H1 (cell line): ENCODE data around the gene USP10. TPM values are rescaled to one million over a fixed set of nuclear protein-coding genes. Genes with fewer than 3 reads are reported as not detected.
A peak's percentile ranks its signal among the peaks of the same experiment; 100 is the strongest.

Experiments
- CTCF ChIA-PET: fragments of 300-600 bp; sonication (Branson Sonifier 250); formaldehyde crosslinking; loops from one replicate; lab custom pipeline; 2021; ENCODE audit not compliant: partially characterized antibody; lab: Charles Lee
- POLR2A ChIA-PET: fragments of 300-600 bp; sonication (Branson Sonifier 250); formaldehyde crosslinking; loops from one replicate; lab custom pipeline; 2021; ENCODE audit warnings: inconsistent platforms; ENCODE audit not compliant: partially characterized antibody; lab: Charles Lee
- DNase-seq, 2 experiments: peaks; one replicate each; pipeline versions ENCODE4 v3.0.0 to v3.0.0-alpha.2; 2010 to 2022; ENCODE audit warnings: low spot score in 2 of 2, low read depth in 1 of 2, mixed read lengths in 1 of 2
- FAIRE-seq: peaks from 2 replicates; lab custom pipeline; 2011; peaks lifted over from hg19 to GRCh38; lab: Jason Lieb, UNC
- H2AFZ ChIP-seq: 2 replicates; pipeline ENCODE4 v1.8.1; 2012; ENCODE audit warnings: low read length, inconsistent platforms
- H2AK5ac ChIP-seq: 2 replicates; pipeline ENCODE4 v1.6.1; 2013; ENCODE audit warnings: low read depth, low read length
- H2BK120ac ChIP-seq: replicated peaks from 2 replicates; pipeline ENCODE3; 2013; ENCODE audit warnings: low read depth, low read length, inconsistent platforms
- H2BK12ac ChIP-seq: 2 replicates; pipeline ENCODE4 v1.6.1; 2013; ENCODE audit warnings: low read depth, low read length
- H2BK15ac ChIP-seq: 2 replicates; pipeline ENCODE4 v1.6.1; 2013; ENCODE audit warnings: low read length
- H2BK20ac ChIP-seq: 2 replicates; pipeline ENCODE4 v1.6.1; 2013; ENCODE audit warnings: low read length
- H2BK5ac ChIP-seq: 2 replicates; pipeline ENCODE4 v1.6.1; 2013; ENCODE audit warnings: low read depth, low read length
- H3K14ac ChIP-seq: 2 replicates; pipeline ENCODE4 v1.6.1; 2013; ENCODE audit warnings: inconsistent platforms; ENCODE audit not compliant: insufficient read length
- H3K18ac ChIP-seq: 2 replicates; pipeline ENCODE4 v1.6.1; 2013; ENCODE audit warnings: low read length; ENCODE audit errors: extremely low read depth
- H3K23ac ChIP-seq: 2 replicates; pipeline ENCODE4 v1.6.1; 2013; ENCODE audit warnings: inconsistent platforms; ENCODE audit not compliant: insufficient read length
- H3K23me2 ChIP-seq: 2 replicates; pipeline ENCODE4 v1.6.1; 2013; ENCODE audit warnings: low read depth, low read length
- H3K27ac ChIP-seq: 2 replicates; pipeline ENCODE4 v1.6.1; 2011; ENCODE audit warnings: low read depth, low read length, inconsistent platforms
- H3K27me3 ChIP-seq, 4 experiments: replicated peaks in 1 of 4; 1 replicate in 1 of 4; 2 replicates in 3 of 4; pipeline versions ENCODE4 v1.6.1 to v1.8.1; 2011 to 2013; ENCODE audit warnings: low read length in 3 of 4, mild to moderate bottlenecking in 3 of 4, inconsistent platforms in 2 of 4, mixed read lengths in 2 of 4, moderate library complexity in 1 of 4; ENCODE audit not compliant: control insufficient read depth in 3 of 4, insufficient read depth in 3 of 4; ENCODE audit errors: extremely low read depth in 1 of 4
- H3K36me3 ChIP-seq, 4 experiments: 2 replicates each; pipeline versions ENCODE4 v1.6.1 to v1.8.1; 2011 to 2013; ENCODE audit warnings: mild to moderate bottlenecking in 4 of 4, low read length in 3 of 4, moderate library complexity in 2 of 4, control low read depth in 1 of 4, inconsistent platforms in 1 of 4; ENCODE audit not compliant: insufficient read depth in 4 of 4, control insufficient read depth in 2 of 4
- H3K4ac ChIP-seq: replicated peaks from 2 replicates; pipeline ENCODE3; 2013; ENCODE audit warnings: low read length, low read depth, mixed read lengths, inconsistent platforms; ENCODE audit not compliant: insufficient read length
- H3K4me1 ChIP-seq, 4 experiments: replicated peaks in 1 of 4; 1 replicate in 1 of 4; 2 replicates in 3 of 4; pipeline versions ENCODE4 v1.6.1 to v1.8.1; 2011 to 2013; ENCODE audit warnings: low read length in 3 of 4, inconsistent platforms in 2 of 4, mixed read lengths in 1 of 4; ENCODE audit not compliant: insufficient read depth in 4 of 4, control insufficient read depth in 3 of 4
- H3K4me2 ChIP-seq, 2 experiments: 2 replicates each; pipeline versions ENCODE4 v1.6.1 to v1.8.1; 2011 to 2013; ENCODE audit warnings: low read depth in 2 of 2, low read length in 2 of 2, control low read depth in 1 of 2, inconsistent platforms in 1 of 2, mild to moderate bottlenecking in 1 of 2; ENCODE audit not compliant: insufficient read depth in 1 of 2
- H3K4me3 ChIP-seq, 4 experiments: fragments of 200-600, 300-600 bp in 1 of 4; sonication (generic), shearing (Covaris generic), sonication (Bioruptor Twin) in 1 of 4; 2 replicates each; pipeline versions ENCODE4 v1.5.1 to v1.8.1; 2011 to 2016; ENCODE audit warnings: low read length in 4 of 4, low read depth in 3 of 4, control low read depth in 2 of 4, inconsistent platforms in 2 of 4, mild to moderate bottlenecking in 2 of 4, mixed read lengths in 1 of 4, moderate library complexity in 1 of 4; ENCODE audit not compliant: insufficient read depth in 2 of 4; ENCODE audit errors: extremely low read depth in 1 of 4
- H3K56ac ChIP-seq: replicated peaks from 2 replicates; pipeline ENCODE3; 2013; ENCODE audit warnings: low read depth, mild to moderate bottlenecking, mixed read lengths, low read length, inconsistent platforms; ENCODE audit not compliant: insufficient read length
- H3K79me1 ChIP-seq: 2 replicates; pipeline ENCODE4 v1.6.1; 2013; ENCODE audit warnings: low read depth, low read length, control low read depth
- H3K79me2 ChIP-seq, 2 experiments: 2 replicates each; pipeline versions ENCODE4 v1.6.1 to v1.8.1; 2012 to 2013; ENCODE audit warnings: low read length in 2 of 2, mild to moderate bottlenecking in 2 of 2, inconsistent platforms in 1 of 2; ENCODE audit not compliant: insufficient read depth in 2 of 2, control insufficient read depth in 1 of 2
- H3K9ac ChIP-seq, 4 experiments: replicated peaks in 1 of 4; 1 replicate in 1 of 4; 2 replicates in 3 of 4; pipeline versions ENCODE4 v1.6.1 to v1.8.1; 2011 to 2013; ENCODE audit warnings: low read depth in 3 of 4, low read length in 3 of 4, control low read depth in 2 of 4, mild to moderate bottlenecking in 2 of 4, moderate library complexity in 2 of 4, inconsistent platforms in 1 of 4; ENCODE audit errors: extremely low read depth in 1 of 4
- H3K9me3 ChIP-seq, 2 experiments: 2 replicates each; pipeline versions ENCODE4 v1.6.1 to v1.8.1; 2012 to 2013; ENCODE audit warnings: mild to moderate bottlenecking in 2 of 2, moderate library complexity in 2 of 2, control low read depth in 1 of 2, inconsistent platforms in 1 of 2, low read depth in 1 of 2, low read length in 1 of 2, mixed read lengths in 1 of 2; ENCODE audit not compliant: insufficient read depth in 2 of 2
- H4K20me1 ChIP-seq, 2 experiments: replicated peaks in 1 of 2; 2 replicates each; pipeline versions ENCODE3 to v1.8.1; 2011 to 2013; ENCODE audit warnings: inconsistent platforms in 2 of 2, low read length in 2 of 2, mild to moderate bottlenecking in 1 of 2; ENCODE audit not compliant: insufficient read depth in 2 of 2, control insufficient read depth in 1 of 2
- H4K5ac ChIP-seq: 2 replicates; pipeline ENCODE4 v1.6.1; 2013; ENCODE audit warnings: low read length, low read depth, mixed read lengths, inconsistent platforms; ENCODE audit not compliant: insufficient read length
- H4K8ac ChIP-seq: 2 replicates; pipeline ENCODE4 v1.8.0; 2013; ENCODE audit warnings: mild to moderate bottlenecking, moderate library complexity, low read length, inconsistent platforms; ENCODE audit not compliant: insufficient read depth; ENCODE audit errors: extremely low read depth
- H4K91ac ChIP-seq: replicated peaks from 2 replicates; pipeline ENCODE3; 2013; ENCODE audit warnings: low read length, mixed read lengths, inconsistent platforms; ENCODE audit not compliant: insufficient read length
- ATF3 ChIP-seq: IDR thresholded peaks from 2 replicates; pipeline ENCODE4 v1.6.1; 2011; ENCODE audit warnings: low read depth, mild to moderate bottlenecking, low read length; ENCODE audit not compliant: insufficient read depth
- CTBP2 ChIP-seq: IDR thresholded peaks from 2 replicates; pipeline ENCODE4 v1.7.0; 2011; ENCODE audit warnings: borderline replicate concordance, mild to moderate bottlenecking, moderate library complexity, mixed read lengths, low read length; ENCODE audit not compliant: insufficient read depth, insufficient read length
- E2F6 ChIP-seq: IDR thresholded peaks from 2 replicates; pipeline ENCODE4 v1.6.1; 2012; ENCODE audit warnings: inconsistent platforms
- JUND ChIP-seq: IDR thresholded peaks from 2 replicates; pipeline ENCODE4 v1.6.1; 2011; ENCODE audit warnings: mild to moderate bottlenecking, improper control_type of control experiment, low read length
- MAX ChIP-seq: IDR thresholded peaks from 2 replicates; pipeline ENCODE4 v1.6.1; 2012; ENCODE audit warnings: inconsistent platforms
- POLR2AphosphoS5 ChIP-seq: IDR thresholded peaks from 2 replicates; pipeline ENCODE4 v1.6.1; 2011; ENCODE audit warnings: low read depth, low read length
- RNF2 ChIP-seq: fragments of 200-900, 300-1000 bp; sonication (generic); IDR thresholded peaks from 2 replicates; pipeline ENCODE4 v1.7.1; 2016; ENCODE audit warnings: borderline replicate concordance, low read depth, mild to moderate bottlenecking, antibody characterized with exemption, low read length; ENCODE audit not compliant: poor library complexity, severe bottlenecking; ENCODE audit errors: missing control alignments
- TAF1 ChIP-seq: IDR thresholded peaks from 2 replicates; pipeline ENCODE4 v1.6.1; 2011; ENCODE audit warnings: mild to moderate bottlenecking, low read depth, low read length
- TEAD4 ChIP-seq: IDR thresholded peaks from 2 replicates; pipeline ENCODE4 v1.6.1; 2012; ENCODE audit warnings: low read depth, low read length, inconsistent platforms, mixed read lengths
- USF2 ChIP-seq: IDR thresholded peaks from 2 replicates; pipeline ENCODE4 v1.6.1; 2011; ENCODE audit warnings: low read length, improper control_type of control experiment
- WGBS, 2 experiments: shearing (Covaris generic) in 1 of 2; methylation state at CpG; one replicate each; pipeline versions ENCODE4 v1.1.6 to v1.1.7; 2013 to 2015; ENCODE audit warnings: low lambda C conversion rate in 2 of 2, mixed read lengths in 2 of 2, inconsistent platforms in 1 of 2, low coverage in 1 of 2, missing lambda C conversion rate in 1 of 2; ENCODE audit not compliant: insufficient replicate concordance in 2 of 2, insufficient coverage in 1 of 2, insufficient read length in 1 of 2; ENCODE audit errors: extremely low coverage in 1 of 2, missing lambda C conversion rate in 1 of 2; 5-methylcytosine and 5-hydroxymethylcytosine counted together
- polyA plus RNA-seq, 7 experiments: library from polyadenylated mRNA; depleted of rRNA in 3 of 7; stranded (reverse) in 5 of 7; unstranded in 2 of 7; fragments of >200 nt in 5 of 7; fragments of 200-250 nt in 2 of 7; gene quantifications; 1 replicate in 5 of 7; 2 replicates in 1 of 7; 4 replicates in 1 of 7; pipeline versions ENCODE4 v1.2.1 to v1.2.3, GENCODE V29; 2011 to 2013; ENCODE audit warnings: missing spikeins in 2 of 7, mixed read lengths in 2 of 7
- total RNA-seq: library from RNA; stranded (reverse); fragmentation: NEBNext Ultra II Directional; extraction: Animal tissue kit (Norgen Biotek cat#: 25700); gene quantifications from 2 replicates; pipeline ENCODE4 v1.2.1, GENCODE V29; 2021

Gene USP10
- total and polyA plus RNA-seq, 2 of the 8 experiments (the other 6 are each of a cell fraction or from before 2014, with no cell fraction given): 171 to 195 TPM

- no peak overlapping the region for H2BK120ac ChIP-seq
- no peak for TF ChIP-seq USF2
- no peak for TF ChIP-seq POLR2AphosphoS5
- no peak for TF ChIP-seq TAF1
- TF ChIP-seq E2F6: no peak
- TF ChIP-seq CTBP2: no peak
- TF ChIP-seq ATF3: no peak
- TF ChIP-seq JUND: no peak
- TF ChIP-seq RNF2: no peak
- no peak for TF ChIP-seq TEAD4
- no peak for TF ChIP-seq MAX
These were observed 15.6 kb downstream of the USP10 start for GRCh38 chr16:84715424-84715823.

More at GRCh38 chr16:84715424-84715823, 15.6 kb downstream of the USP10 start:
- 80% methylated on average over 3 of the region's 3 CpGs; no CpG with 5 or more reads in 1 of the 2 experiments for WGBS, 2 experiments
- FAIRE-seq: no peak
- Histone ChIP-seq H2BK15ac (no peak overlapping the region), H3K4me3 (no peak overlapping the region), H3K18ac (no peak overlapping the region), H3K9ac (no peak overlapping the region), H3K9me3 (no peaks in the 10 kb centered on the region), H3K4ac (no peak overlapping the region), H3K14ac (no peak overlapping the region), H2BK20ac (no peak overlapping the region), H3K4me1 (peaks cover 2 to 23% (median 12%) of the 10 kb centered on the region in 4 experiments; a peak in 6 of 7 replicates), H4K8ac (no peak overlapping the region), H3K36me3 (peaks cover 0 to 5% (median 0%) of the 10 kb centered on the region in 4 experiments; a peak in 2 of 8 replicates), H2BK12ac (no peak overlapping the region), H2AFZ (no peak overlapping the region), H2BK5ac (no peak overlapping the region), H3K79me2 (peaks cover 72 to 100% of the 10 kb centered on the region in 2 experiments), H4K5ac (no peak overlapping the region), H2AK5ac (no peak overlapping the region), H4K91ac (no peak overlapping the region), H3K4me2 (no peak overlapping the region), H4K20me1 (peaks cover 44 to 57% of the 10 kb centered on the region in 2 experiments), H3K56ac (no peak overlapping the region), H3K23ac (no peak overlapping the region), H3K27ac (no peak overlapping the region), H3K79me1 (peaks cover 24% of the 10 kb centered on the region), H3K23me2 (no peaks in the 10 kb centered on the region), H3K27me3 (no peaks in the 10 kb centered on the region)
- ChIA-PET CTCF (interaction anchor here (0.6 to 8.7 kb wide), 8 partner anchors 10 to 1222 kb away, joined by 3 to 71 read pairs (median 4); no protein-coding TSS in a partner anchor), POLR2A (interaction anchor here (1.5 to 3.0 kb wide), 2 partner anchors 10 to 29 kb away, joined by 3 to 13 read pairs; no protein-coding TSS in a partner anchor)
- peak in 1 of 2 experiments; percentile 17 for DNase-seq
